GM23338 (cell line): ENCODE results near the gene SLC25A24. TPM values are rescaled to one million over a fixed set of nuclear protein-coding genes. Genes with fewer than 3 reads are reported as not detected.

Experiments
- ATAC-seq: fragments of 200-7000 bp; cut with Tn5 transposase; 3 replicates; pipeline ENCODE4 v1.9.1; 2020
- DNase-seq: peaks from one replicate; pipeline ENCODE4 v3.0.0-alpha.2; 2015; ENCODE audit warnings: low spot score
- H2AFZ ChIP-seq: fragments of 200-600 bp; sonication (generic); 2 replicates; pipeline ENCODE4 v1.8.0; 2016; ENCODE audit warnings: antibody characterized with exemption, mild to moderate bottlenecking, moderate library complexity
- H3F3A ChIP-seq: fragments of 200-600 bp; sonication (generic); replicated peaks from 2 replicates; pipeline ENCODE4 v1.8.0; 2017; ENCODE audit warnings: antibody characterized with exemption, mixed run types, low read depth
- H3K27ac ChIP-seq: fragments of 200-600 bp; sonication (generic); 2 replicates; pipeline ENCODE4 v1.6.1; 2016; ENCODE audit warnings: low read depth
- H3K27me3 ChIP-seq: fragments of 200-600 bp; sonication (generic); 2 replicates; pipeline ENCODE4 v1.8.0; 2016; ENCODE audit warnings: mild to moderate bottlenecking, mixed run types, moderate library complexity; ENCODE audit not compliant: insufficient read depth
- H3K36me3 ChIP-seq: fragments of 200-600 bp; sonication (generic); 2 replicates; pipeline ENCODE4 v1.8.0; 2016; ENCODE audit warnings: mild to moderate bottlenecking; ENCODE audit not compliant: insufficient read depth
- H3K4me1 ChIP-seq: fragments of 200-600 bp; sonication (generic); 2 replicates; pipeline ENCODE4 v1.8.0; 2016; ENCODE audit warnings: mild to moderate bottlenecking, moderate library complexity; ENCODE audit not compliant: insufficient read depth
- H3K4me2 ChIP-seq: fragments of 200-600 bp; sonication (generic); 2 replicates; pipeline ENCODE4 v1.7.1; 2017; ENCODE audit warnings: mixed run types
- H3K4me3 ChIP-seq: fragments of 200-600 bp; sonication (generic); 2 replicates; pipeline ENCODE4 v1.6.1; 2016; ENCODE audit warnings: mixed run types
- H3K79me2 ChIP-seq: fragments of 200-600 bp; sonication (generic); replicated peaks from 2 replicates; pipeline ENCODE4 v1.8.0; 2017; ENCODE audit warnings: mild to moderate bottlenecking; ENCODE audit not compliant: insufficient read depth
- H3K9me2 ChIP-seq: fragments of 200-600 bp; sonication (generic); 2 replicates; pipeline ENCODE4 v1.8.0; 2017; ENCODE audit not compliant: insufficient read depth
- H4K20me1 ChIP-seq: fragments of 200-600 bp; sonication (generic); replicated peaks from 2 replicates; pipeline ENCODE4 v1.8.0; 2017; ENCODE audit warnings: mild to moderate bottlenecking; ENCODE audit not compliant: insufficient read depth
- H3K27ac Mint-ChIP-seq: 2 replicates; pipeline ENCODE4 v1.8.0; 2020; ENCODE audit warnings: inconsistent platforms, mild to moderate bottlenecking, moderate library complexity, mixed read lengths
- H3K27me3 Mint-ChIP-seq: 3 replicates; pipeline ENCODE4 v1.8.0; 2022; ENCODE audit warnings: low read depth, mild to moderate bottlenecking, moderate library complexity, mixed read lengths, inconsistent platforms; ENCODE audit not compliant: insufficient read depth, poor library complexity
- H3K36me3 Mint-ChIP-seq: 3 replicates; pipeline ENCODE4 v1.8.0; 2021; ENCODE audit warnings: low read depth, mild to moderate bottlenecking, inconsistent platforms, moderate library complexity, mixed read lengths
- H3K4me1 Mint-ChIP-seq: 3 replicates; pipeline ENCODE4 v1.8.0; 2020; ENCODE audit warnings: mild to moderate bottlenecking, inconsistent platforms, mixed read lengths
- H3K4me3 Mint-ChIP-seq: 3 replicates; pipeline ENCODE4 v1.8.0; 2021; ENCODE audit warnings: moderate library complexity, mild to moderate bottlenecking, inconsistent platforms, mixed read lengths
- H3K9me3 Mint-ChIP-seq: 3 replicates; pipeline ENCODE4 v1.8.0; 2020; ENCODE audit warnings: moderate library complexity, mild to moderate bottlenecking, inconsistent platforms, mixed read lengths
- CREB1 ChIP-seq: fragments of 250-450 bp; sonication (Bioruptor Pico); IDR thresholded peaks from 2 replicates; pipeline ENCODE4 v1.5.0; 2020; ENCODE audit warnings: low read depth, mild to moderate bottlenecking, moderate library complexity
- ETS1 ChIP-seq: IDR thresholded peaks from 2 replicates; pipeline ENCODE4 v1.6.1; 2016; ENCODE audit warnings: antibody characterized with exemption
- EZH2 ChIP-seq: fragments of 200-600 bp; sonication (generic); IDR thresholded peaks from one replicate; pipeline ENCODE4 v1.8.0; 2017; ENCODE audit warnings: antibody characterized with exemption, mild to moderate bottlenecking, low read depth; ENCODE audit not compliant: unreplicated experiment
- EZH2phosphoT487 ChIP-seq: fragments of 200-600 bp; sonication (generic); IDR thresholded peaks from one replicate; pipeline ENCODE4 v1.8.1; 2018; ENCODE audit warnings: antibody characterized with exemption; ENCODE audit not compliant: unreplicated experiment
- JUNB ChIP-seq: IDR thresholded peaks from one replicate; pipeline ENCODE4 v1.6.1; 2016; ENCODE audit warnings: antibody characterized with exemption; ENCODE audit not compliant: unreplicated experiment
- NANOG ChIP-seq: IDR thresholded peaks from 2 replicates; pipeline ENCODE4 v1.6.1; 2016; ENCODE audit warnings: antibody characterized with exemption, borderline replicate concordance
- POLR2AphosphoS5 ChIP-seq: IDR thresholded peaks from 2 replicates; pipeline ENCODE4 v1.6.1; 2016; ENCODE audit warnings: antibody characterized with exemption, low read depth
- ZNF114 ChIP-seq: fragments of 250-450 bp; sonication (Bioruptor Pico); IDR thresholded peaks from 2 replicates; pipeline ENCODE4 v1.5.0; 2020; ENCODE audit warnings: mild to moderate bottlenecking, moderate library complexity
- ZNF331 ChIP-seq: fragments of 250-450 bp; sonication (Bioruptor Pico); IDR thresholded peaks from 2 replicates; pipeline ENCODE4 v1.5.0; 2020; ENCODE audit warnings: low read depth, mild to moderate bottlenecking, moderate library complexity
- ZNF462 ChIP-seq: fragments of 250-450 bp; sonication (Bioruptor Pico); IDR thresholded peaks from 2 replicates; pipeline ENCODE4 v1.5.0; 2020; ENCODE audit warnings: mild to moderate bottlenecking, moderate library complexity
- polyA plus RNA-seq: library from polyadenylated mRNA; unstranded; fragments of >200 nt; fragmentation: Nextera tagmentation; extraction: Ambion mirVana; gene quantifications from 2 replicates; pipeline ENCODE4 v1.2.1, GENCODE V29; 2016
- total RNA-seq: library from RNA; depleted of rRNA; stranded (reverse); fragments of >200 nt; shearing (Covaris generic); gene quantifications from 2 replicates; pipeline ENCODE4 v1.2.3, GENCODE V29; 2014
- TF ChIP-seq, protein P1 (sequence below): IDR thresholded peaks from one replicate; pipeline ENCODE4 v1.6.1; 2018; ENCODE audit warnings: antibody characterized with exemption; ENCODE audit not compliant: unreplicated experiment

The SLC25A24 gene
- total and polyA plus RNA-seq, 2 experiments from 2014 or later: 17.4 to 46.0 TPM

DNA sequence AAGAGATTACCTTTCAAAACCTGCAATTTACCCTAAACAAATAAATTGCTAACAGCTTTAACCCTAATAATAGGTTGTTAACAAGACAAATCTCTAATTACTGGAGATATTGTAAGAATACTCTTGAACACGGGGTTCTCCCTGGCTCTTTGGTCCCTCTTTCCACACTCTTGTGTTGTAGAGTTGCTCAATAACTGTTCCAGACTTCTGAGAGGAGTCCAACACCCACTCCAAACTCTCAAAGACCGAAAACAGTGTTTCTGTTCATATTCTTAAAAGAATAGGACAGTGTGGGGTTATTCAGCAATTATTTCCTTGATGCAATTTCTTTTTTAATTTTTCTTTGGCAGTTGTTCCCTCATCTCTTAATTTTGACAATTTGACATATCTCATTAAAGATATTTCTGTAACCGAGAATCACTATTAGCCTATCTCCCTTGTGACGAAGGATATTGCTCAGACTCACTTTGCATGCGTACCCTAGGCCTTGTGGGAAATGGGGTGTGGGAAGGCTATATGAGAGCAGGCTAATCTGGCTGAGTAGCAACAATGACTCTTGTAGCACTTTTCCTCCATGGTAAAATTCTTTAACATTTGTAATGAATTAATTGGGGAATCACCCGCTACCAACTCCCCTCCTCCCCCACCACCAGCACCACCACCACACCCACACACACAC, 90.7 kb downstream of the SLC25A24 start (continued):
- no peak for TF ChIP-seq ZNF462 (CRISPR knock-in tag)
- no peak for TF ChIP-seq ZNF331 (CRISPR knock-in tag)
- no peak for TF ChIP-seq EZH2
- TF ChIP-seq JUNB: no peak
- TF ChIP-seq NANOG: no peak
- no peak for TF ChIP-seq CREB1
- no peak for TF ChIP-seq POLR2AphosphoS5
- no peak for TF ChIP-seq EZH2phosphoT487
- no peak for TF ChIP-seq ZNF114

DNA sequence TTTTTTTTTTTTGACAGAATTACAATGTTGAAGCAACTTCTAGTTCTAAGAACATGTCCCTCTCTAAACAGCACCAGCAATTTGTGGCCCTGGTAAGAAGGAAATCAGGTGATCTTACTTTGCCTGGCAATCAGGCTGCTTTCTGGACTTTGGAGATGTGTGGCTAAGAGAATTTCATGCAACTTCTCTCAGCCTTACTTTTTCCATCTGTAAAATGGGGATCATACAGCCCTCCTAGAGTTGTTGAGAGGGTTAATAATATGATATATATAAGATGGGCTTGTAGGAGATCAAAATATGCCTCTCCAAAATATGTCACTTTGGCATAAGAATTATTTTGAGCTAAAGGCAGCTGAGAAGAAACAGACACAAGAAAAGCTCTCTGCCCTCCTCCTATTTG, 92.0 kb downstream of the SLC25A24 start:
- Mint-ChIP-seq H3K4me3 (no peak overlapping the region), H3K4me1 (no peaks in the 10 kb centered on the region), H3K9me3 (no peaks in the 10 kb centered on the region), H3K36me3 (no peaks in the 10 kb centered on the region; the same call in 2 of the 3 replicates), H3K27me3 (no peaks in the 10 kb centered on the region), H3K27ac (no peak overlapping the region)
- H3K9me2 ChIP-seq: no peaks in the 10 kb centered on the region; the same call in 1 of the 2 replicates
- H3K36me3 ChIP-seq: no peaks in the 10 kb centered on the region
- H3K4me3 ChIP-seq: no peak overlapping the region
- no peaks in the 10 kb centered on the region for H3K79me2 ChIP-seq
- no peaks in the 10 kb centered on the region for H3K4me1 ChIP-seq
- no peak overlapping the region for H3K4me2 ChIP-seq
- H4K20me1 ChIP-seq: no peaks in the 10 kb centered on the region
- ATAC-seq (no peak), DNase-seq (no peak)
- no peak overlapping the region for H2AFZ ChIP-seq
- H3K27me3 ChIP-seq: no peaks in the 10 kb centered on the region
- no peaks in the 10 kb centered on the region for H3F3A ChIP-seq
- no peak overlapping the region for H3K27ac ChIP-seq
- TF ChIP-seq ZNF331 (CRISPR knock-in tag) (no peak), EZH2phosphoT487 (no peak), ETS1 (no peak)
- TF ChIP-seq, protein P1, sequence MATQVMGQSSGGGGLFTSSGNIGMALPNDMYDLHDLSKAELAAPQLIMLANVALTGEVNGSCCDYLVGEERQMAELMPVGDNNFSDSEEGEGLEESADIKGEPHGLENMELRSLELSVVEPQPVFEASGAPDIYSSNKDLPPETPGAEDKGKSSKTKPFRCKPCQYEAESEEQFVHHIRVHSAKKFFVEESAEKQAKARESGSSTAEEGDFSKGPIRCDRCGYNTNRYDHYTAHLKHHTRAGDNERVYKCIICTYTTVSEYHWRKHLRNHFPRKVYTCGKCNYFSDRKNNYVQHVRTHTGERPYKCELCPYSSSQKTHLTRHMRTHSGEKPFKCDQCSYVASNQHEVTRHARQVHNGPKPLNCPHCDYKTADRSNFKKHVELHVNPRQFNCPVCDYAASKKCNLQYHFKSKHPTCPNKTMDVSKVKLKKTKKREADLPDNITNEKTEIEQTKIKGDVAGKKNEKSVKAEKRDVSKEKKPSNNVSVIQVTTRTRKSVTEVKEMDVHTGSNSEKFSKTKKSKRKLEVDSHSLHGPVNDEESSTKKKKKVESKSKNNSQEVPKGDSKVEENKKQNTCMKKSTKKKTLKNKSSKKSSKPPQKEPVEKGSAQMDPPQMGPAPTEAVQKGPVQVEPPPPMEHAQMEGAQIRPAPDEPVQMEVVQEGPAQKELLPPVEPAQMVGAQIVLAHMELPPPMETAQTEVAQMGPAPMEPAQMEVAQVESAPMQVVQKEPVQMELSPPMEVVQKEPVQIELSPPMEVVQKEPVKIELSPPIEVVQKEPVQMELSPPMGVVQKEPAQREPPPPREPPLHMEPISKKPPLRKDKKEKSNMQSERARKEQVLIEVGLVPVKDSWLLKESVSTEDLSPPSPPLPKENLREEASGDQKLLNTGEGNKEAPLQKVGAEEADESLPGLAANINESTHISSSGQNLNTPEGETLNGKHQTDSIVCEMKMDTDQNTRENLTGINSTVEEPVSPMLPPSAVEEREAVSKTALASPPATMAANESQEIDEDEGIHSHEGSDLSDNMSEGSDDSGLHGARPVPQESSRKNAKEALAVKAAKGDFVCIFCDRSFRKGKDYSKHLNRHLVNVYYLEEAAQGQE: no peak
